Astrocyte of the spinal cord (primary cell): Measurements from ENCODE around the gene AQP9.

Experiments
- DNase-seq: peaks from one replicate; pipeline ENCODE4 v3.0.0; 2011; ENCODE audit warnings: low read depth, low spot score
- H3K4me3 ChIP-seq: 2 replicates; pipeline ENCODE4 v1.5.1; 2011; ENCODE audit warnings: low read depth, mild to moderate bottlenecking, low read length, moderate library complexity
- CTCF ChIP-seq: IDR thresholded peaks from 2 replicates; pipeline ENCODE4 v1.5.1; 2012; ENCODE audit warnings: low read depth, mild to moderate bottlenecking, low read length, inconsistent platforms
- in situ Hi-C: cut with HindIII; loops from 2 replicates; pipeline ENCODE4 v1.10.0; 2017; ENCODE audit warnings: low sequenced_read_pairs

Gene AQP9

GRCh38 chr15:58118272-58118671 is 19.9 kb upstream of the AQP9 start:
- in situ Hi-C loops: no loop called here
- TF ChIP-seq CTCF: no peak

DNA sequence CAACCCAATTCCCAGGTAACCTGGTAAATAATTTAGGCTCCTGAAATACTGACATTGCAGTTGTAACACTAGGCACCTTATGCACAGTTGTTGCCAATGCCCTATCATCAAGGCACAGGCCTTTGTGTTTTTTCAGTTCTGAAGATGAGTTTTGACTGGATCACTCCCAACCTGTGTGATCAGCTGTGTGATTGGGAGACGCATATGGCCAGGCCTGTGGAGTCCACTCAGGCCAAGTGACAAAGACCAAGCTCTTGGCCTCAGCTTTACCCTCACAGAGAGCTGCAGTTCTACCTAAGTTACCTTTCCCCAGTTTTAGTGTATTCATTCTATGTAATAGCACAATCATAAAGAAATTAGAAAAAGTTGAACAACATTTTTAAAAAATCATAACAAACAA is 19.2 kb upstream of the AQP9 start:
- in situ Hi-C loops: no loop called here
- no peak for DNase-seq
- no peak for TF ChIP-seq CTCF
- H3K4me3 ChIP-seq: no peak overlapping the region

More at GRCh38 chr15:58118272-58118671, 19.9 kb upstream of the AQP9 start:
- DNase-seq: no peak
- no peak overlapping the region for H3K4me3 ChIP-seq

DNA sequence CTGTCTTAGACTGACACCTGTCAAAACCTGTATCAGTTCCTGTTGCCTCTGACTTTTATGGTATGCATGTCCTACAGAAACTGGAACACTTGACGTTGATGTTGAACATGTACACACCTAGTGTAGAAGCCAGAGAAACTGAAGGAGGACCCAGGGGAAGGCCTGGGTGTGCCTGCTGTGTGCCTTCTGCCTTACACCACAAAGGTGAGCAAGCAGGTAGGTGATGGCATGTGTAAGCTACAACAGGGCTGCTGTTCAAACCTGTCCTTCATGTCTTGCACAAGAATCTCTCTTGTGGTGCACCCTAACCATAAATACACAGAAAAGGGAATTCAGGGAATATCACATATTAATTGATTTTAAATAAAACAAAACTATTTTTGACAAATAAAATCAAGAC is 13.6 kb upstream of the AQP9 start:
- H3K4me3 ChIP-seq: no peak overlapping the region
- no peak for TF ChIP-seq CTCF
- DNase-seq: no peak
- in situ Hi-C loops: no loop called here

DNA sequence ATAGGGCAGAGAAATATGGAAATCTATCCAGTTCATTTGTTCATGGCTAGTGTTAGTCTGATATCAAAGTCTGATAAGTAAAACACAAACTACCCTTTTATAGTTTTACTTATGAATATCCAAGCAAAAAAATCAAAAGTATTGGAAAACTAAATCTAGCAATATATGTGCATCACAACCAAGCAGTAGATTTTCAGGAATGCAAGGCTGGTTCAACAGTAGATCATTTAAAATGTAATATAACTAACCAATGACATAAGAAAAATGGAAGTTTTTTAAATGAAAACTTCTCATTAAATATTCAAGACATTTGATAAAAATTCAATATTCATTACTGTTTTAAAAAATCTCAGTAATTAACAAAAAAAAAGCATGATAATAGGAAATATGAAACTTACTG is 12.8 kb upstream of the AQP9 start:
- no peak for TF ChIP-seq CTCF
- in situ Hi-C loops: no loop called here
- DNase-seq: no peak
- no peak overlapping the region for H3K4me3 ChIP-seq

DNA sequence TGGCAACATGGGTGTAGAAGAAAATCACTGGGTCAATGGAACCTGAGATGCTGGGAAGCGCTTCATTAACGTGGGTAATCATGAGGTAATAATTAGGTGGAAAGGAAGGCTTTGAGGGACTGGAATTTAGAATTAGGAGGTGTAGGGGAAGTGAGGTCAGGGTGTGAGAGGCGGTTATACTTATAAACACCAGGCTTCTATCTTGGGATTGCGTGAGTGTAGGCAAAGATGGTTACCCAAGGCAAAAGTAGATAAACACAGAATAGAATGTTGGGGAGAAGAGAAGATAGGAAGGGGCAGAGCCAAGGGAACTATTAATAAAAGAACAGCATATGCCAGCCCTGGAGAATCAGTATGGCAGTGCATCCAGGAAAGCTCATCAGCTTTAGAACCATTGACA is 3.3 kb upstream of the AQP9 start:
- TF ChIP-seq CTCF: no peak
- no peak for DNase-seq
- in situ Hi-C loops: no loop called here
- no peak overlapping the region for H3K4me3 ChIP-seq

DNA sequence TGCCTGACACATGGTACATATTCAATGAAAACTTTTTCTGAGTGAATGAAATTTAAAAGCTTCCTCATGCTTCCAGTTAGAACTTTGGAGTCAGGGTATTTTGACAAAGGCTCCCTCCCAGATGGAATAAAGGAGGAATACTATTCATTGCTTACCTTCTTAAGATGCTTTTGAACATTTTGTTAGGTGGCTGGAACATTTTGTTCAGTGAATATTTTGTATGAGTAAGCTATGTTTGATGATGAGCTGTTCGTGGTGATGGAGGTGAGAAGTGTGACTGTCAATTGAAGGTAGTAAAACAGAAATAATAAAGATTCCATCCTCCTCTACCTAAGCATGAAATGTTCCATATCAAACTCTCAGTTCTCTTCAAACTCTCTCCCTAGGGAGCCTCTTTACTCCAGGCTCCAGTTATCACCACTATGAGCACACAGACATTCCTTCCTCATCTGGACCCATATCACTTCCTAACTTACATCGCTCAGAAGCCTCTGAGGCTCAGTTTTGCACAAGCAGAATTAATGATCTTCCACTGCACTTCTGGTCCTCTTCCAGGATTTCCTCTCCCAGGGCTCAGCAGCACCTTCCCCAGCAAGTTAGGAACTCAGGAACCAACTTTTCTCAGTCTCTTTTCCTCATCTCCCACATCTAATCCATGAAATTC is 2.5 kb upstream of the AQP9 start:
- H3K4me3 ChIP-seq: no peak overlapping the region
- no peak for DNase-seq
- no peak for TF ChIP-seq CTCF
- in situ Hi-C loops: no loop called here
